ENCODE data around the gene MYCBPAP.

DNA sequence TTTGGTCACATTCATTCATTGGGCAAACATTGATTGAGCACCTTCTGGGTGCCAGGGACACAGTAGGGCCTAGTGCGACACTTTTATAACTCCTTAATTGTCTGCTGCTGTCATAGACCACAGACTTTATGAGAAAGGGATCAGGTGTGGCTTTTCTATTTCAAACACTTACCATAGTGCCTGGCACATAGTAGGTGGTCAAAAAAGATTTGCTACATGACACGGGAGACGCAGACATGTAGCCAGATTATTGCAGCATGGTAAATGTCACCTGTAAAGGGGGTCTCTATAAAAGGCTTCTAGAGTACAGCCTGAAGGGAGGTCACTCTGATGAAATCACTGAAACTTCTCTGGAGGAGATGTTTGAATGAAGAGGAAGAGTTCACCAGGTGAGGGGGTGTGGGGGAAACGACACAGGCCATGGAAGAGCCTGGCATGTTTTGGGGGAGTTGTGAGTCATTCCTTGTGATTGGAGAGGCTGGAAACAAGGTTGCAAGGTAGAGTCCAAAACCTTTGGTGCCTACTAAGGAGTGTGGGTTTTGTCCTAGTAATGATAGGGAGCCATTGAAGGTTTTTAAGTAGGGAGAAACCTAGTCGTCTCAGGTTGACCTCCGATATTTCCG, 28.0 kb upstream of the MYCBPAP start:
- TF ChIP-seq CTCF (IDR thresholded peaks at IDR 0.05; ENCODE audit: extremely low read depth in 1 of 2, insufficient read depth in 1 of 2, low read depth in 1 of 2, low read length in 2 of 2) (no peak), POLR2AphosphoS5 (IDR thresholded peaks at IDR 0.05; ENCODE audit: insufficient read depth, low read depth, low read length) (no peak)

All from endothelial cell of umbilical vein (primary cell).